NB4 (cell line): ENCODE results near the gene GREB1.

ENCODE experiments used
- CTCF ChIP-seq: IDR thresholded peaks from one replicate; pipeline ENCODE4 v1.5.1; 2012; ENCODE audit warnings: low read depth, low read length
- MAX ChIP-seq: IDR thresholded peaks from 2 replicates; pipeline ENCODE4 v1.6.1; 2011; ENCODE audit warnings: low read depth, low read length
- MYC ChIP-seq: IDR thresholded peaks from 2 replicates; pipeline ENCODE4 v1.6.1; 2011; ENCODE audit warnings: low read depth, low read length
- POLR2A ChIP-seq: IDR thresholded peaks from 2 replicates; pipeline ENCODE4 v1.6.1; 2011; ENCODE audit warnings: mild to moderate bottlenecking; ENCODE audit not compliant: insufficient read length; ENCODE audit errors: extremely low read depth

GRCh38 chr2:11640132-11640531 lies 106.3 kb downstream of the GREB1 start:
- TF ChIP-seq CTCF (no peak), POLR2A (no peak), MAX (no peak), MYC (no peak)
